GM12891 (cell line): ENCODE results near the gene RAPGEF4.

ENCODE experiments used
- POLR2AphosphoS5 ChIP-seq: IDR thresholded peaks from 2 replicates; pipeline ENCODE4 v1.6.1; 2011; ENCODE audit warnings: low read depth, low read length, control low read depth
- TAF1 ChIP-seq: IDR thresholded peaks from 2 replicates; pipeline ENCODE4 v1.6.1; 2011; ENCODE audit warnings: low read depth, low read length, control low read depth

GRCh38 chr2:173099271-173099670 lies 363.6 kb downstream of the RAPGEF4 start:
- no peak for TF ChIP-seq POLR2AphosphoS5
- no peak for TF ChIP-seq TAF1
